GM21528 (cell line): ENCODE data around the gene TCEAL6.
"Not testable (repeated sequence)": the region's sequence is repeated elsewhere in the genome, so short reads cannot be mapped to it uniquely, and the experiment has no call there.

Source experiments
- ATAC-seq: cut with Tn5 transposase; IDR thresholded peaks from one replicate; pipeline ENCODE4 v1.9.1; 2021; ENCODE audit warnings: mild to moderate bottlenecking, moderate library complexity; ENCODE audit not compliant: unreplicated experiment, low FRiP score

TCEAL6 gene

DNA sequence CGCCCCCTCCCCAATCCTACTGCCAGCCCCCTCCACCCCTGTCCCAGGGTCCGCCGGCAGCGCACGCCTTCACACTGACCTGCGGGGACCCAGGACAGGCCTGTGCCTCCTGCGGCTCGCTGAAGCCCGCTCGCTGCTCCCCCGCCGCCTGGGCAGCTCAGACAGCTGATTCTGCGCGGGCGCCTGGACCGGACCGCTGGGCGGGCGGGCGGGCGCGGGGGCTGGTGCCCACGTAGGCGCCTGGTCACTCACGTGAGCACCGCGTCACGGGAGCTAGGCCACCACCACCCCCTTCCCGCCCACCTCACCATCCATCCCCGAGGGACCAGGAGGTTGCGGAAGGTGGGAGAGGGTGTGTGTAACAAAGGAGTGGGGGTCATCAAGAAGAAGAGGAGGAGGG lies at the start of gene TCEAL6:
TCEAL6 (minus strand) TSS at position 208 of the 400 bp plus-strand sequence.
- not testable (repeated sequence) for ATAC-seq

DNA sequence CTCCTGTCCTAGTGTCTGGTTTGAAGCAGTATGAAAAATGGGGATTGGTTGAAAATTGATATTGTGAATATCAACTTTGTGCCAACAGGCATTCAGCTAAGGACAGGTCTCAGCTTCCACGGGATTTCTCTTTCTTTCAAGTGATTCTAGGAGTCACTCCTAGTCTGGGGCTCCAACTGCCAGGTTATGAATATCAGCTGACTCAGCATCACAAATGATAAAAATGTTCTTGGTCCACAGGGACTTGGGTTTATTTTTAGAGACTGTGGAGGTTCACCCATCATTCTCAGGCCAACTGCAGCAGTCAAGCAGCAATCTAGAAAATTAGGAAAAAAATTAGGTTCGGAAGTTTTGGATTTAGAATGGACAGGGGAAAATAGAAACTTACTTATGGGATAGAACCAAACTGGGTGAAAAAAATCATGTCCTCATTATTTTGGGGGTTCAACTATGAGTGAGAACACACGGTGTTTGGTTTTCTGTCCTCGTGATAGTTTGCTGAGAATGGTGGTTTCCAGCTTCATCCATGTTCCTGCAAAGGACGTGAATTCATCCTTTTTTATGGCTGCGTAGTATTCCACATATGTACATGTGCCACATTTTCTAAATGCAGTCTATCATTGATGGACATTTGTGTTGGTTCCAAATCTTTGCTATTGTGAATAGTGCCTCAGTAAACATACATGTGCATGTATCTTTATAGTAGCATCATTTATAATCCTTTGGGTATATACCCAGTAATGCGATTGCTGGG lies 43.9 kb upstream of the TCEAL6 start:
- ATAC-seq, result no peak

DNA sequence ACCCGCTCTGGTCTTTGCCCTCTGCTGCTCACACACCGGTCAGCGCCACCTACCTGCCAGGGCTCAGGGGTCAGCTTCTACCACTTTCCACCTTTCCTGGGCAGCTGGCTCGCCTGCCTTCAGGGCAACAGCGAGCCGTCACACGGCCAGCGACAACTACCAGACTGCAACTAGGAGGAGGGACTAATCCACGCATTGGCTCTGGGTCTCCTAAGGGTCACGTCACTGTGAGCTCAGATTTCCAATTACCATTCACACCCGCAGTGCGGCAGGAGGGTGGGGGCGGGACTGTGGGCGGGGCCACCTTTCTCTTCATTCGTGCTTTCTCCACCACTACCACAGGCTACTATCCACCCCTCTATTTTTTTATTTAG lies 13.5 kb upstream of the TCEAL6 start, which contains the start of gene BEX5:
BEX5 (minus strand) TSS at position 172 of the 374 bp plus-strand sequence. CDS start 1,712 bp downstream, outside the sequence.
- no peak for ATAC-seq

DNA sequence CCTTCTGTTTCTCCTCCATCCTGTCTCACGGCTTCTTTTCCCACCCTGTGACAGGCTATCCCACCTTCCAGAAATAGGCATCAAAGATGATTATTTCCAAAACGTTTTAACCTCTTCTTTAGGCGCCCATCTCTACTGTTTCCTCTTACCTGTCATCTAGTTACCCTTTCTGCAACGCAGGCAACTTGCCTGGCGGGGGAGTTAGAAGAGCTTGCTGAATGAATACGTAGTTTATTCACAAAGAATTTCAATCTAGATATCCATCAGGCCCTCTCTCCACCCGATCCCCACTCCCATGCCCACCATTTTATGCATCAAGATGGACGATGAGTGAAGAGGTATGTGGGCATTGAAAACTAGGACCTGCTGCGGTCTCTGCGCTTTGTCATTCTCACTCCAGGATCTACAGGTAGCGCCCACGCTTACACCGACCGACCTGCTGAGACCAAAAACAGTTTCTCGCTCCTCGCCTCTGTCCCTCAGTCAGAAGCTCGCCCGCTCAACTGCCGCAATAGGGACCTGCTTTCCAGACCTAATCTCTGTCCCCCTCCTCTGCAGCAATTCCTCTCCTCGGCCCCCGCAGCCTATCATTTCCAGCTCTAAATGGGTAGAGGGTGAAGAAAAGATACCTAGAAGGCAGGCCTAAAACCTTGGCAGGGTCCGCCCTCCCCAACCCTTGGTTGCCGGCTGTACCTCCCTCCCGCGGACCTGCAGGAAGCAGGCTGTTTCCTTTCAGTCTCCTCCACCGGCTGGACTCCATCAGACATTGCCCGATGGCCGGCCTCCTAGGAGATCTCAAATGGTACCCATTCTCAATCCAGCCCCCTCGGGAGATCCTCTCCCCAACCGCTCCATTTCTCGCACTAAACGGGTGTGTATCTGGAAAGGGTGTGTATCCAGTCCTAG lies 12.9 kb upstream of the TCEAL6 start:
- ATAC-seq, result no peak

DNA sequence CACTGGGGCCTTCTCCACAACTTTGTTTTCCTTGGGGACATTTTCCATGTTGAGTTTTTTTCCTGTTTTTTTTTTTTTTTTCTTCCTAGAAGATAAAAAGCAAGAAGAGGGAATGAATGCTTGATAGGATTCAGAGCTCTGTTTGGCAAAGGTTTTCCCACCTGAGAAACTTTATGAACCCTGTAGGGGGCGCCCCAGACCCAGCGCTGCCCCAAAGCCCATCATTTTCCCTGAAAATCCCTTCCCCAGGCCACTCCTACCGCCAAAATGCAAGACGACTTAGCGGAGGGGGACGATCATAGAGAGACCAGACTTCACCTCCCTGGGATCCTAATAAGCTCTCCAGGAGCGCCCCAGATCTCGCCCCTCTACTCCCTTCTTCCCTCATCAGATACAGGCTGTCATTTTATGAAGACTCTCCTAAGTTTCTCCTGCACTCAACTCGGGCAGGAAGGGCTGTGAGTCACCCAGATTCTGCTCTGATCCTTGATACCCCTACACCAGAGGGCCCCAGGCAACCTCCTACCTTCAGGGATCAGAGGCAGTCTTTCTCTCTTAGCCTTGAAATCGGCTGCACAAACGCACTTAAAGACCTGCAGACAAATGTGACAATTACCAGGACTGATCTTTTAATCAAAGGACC lies 12.1 kb upstream of the TCEAL6 start:
- no peak for ATAC-seq

DNA sequence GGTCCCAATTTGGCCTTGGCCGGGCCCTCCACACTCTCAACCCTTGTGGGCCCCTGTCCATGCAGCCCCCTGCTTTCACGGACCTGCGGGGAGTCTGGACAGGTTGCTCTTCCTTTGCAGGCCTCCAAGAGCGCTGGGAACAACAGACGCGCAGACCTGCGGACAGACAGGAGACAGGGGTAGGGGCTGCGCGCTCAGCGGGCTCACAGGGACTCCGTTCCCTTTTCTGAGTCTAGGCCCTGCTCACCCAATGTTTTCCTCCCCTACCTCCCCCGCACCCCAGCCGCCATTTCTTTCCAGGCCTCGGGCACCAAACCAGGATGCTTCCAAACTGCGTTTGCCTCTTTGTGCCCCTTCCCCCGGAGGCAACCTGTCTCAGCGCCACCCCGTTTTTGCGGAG lies 650 bp downstream of the TCEAL6 start:
- ATAC-seq, result not testable (repeated sequence)

DNA sequence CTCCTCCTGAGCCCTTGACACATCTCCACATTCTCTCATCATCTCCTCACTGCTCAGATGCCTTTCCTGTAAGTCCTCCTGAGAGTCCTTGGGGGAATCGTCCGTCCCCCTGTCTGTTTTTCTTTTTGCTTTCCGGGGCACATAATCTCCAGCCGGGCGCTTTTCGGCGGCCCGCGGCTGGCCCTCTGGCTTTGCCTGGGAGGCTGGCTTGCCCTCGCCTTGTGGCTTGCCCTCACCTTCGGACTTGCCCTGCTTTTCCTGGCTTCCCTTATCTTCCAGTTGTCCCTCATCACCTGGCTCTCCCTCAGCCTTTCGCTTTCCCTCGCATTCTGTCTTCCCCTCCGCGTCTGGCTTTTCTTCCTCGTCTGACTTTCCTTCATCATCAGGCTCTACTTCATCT lies 1.4 kb downstream of the TCEAL6 start:
- ATAC-seq, result not testable (repeated sequence)

DNA sequence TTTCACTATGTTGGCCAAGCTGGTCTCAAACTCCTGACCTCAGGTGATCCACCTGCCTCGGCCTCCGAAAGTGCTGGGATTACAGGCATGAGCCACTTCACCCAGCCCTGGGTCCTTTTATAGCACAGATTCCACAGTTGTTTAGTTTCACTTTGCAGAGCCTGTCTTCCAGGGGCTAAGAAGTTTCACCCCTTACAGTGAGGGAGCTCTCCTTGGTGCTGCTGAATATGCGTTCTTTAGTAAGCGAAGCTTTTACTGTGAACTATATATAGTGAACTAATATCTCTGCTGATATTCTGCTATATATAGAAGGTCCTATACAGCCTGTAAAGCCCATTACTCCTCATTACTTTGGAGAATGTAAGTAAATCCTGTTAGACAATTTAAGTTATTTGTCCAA lies 4.2 kb downstream of the TCEAL6 start:
- ATAC-seq, result no peak

DNA sequence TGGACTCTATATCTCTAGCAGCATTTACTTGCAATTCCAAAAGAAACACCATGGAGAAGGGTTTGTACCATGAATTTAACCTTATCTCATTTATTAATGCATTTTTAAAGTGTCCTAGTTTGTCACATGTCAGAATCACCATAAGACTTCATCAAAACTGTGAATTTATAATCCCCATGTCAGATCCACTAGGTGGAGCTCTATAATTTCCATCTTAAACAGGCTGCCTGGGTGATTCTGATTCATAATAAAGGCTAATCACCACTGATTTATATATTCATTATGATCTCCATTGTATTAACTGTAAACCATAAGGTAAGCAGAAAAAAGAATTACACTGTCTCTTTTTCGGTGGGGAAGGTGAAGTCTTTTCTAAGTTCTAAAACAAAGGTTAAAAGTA lies 12.8 kb downstream of the TCEAL6 start:
- no peak for ATAC-seq

DNA sequence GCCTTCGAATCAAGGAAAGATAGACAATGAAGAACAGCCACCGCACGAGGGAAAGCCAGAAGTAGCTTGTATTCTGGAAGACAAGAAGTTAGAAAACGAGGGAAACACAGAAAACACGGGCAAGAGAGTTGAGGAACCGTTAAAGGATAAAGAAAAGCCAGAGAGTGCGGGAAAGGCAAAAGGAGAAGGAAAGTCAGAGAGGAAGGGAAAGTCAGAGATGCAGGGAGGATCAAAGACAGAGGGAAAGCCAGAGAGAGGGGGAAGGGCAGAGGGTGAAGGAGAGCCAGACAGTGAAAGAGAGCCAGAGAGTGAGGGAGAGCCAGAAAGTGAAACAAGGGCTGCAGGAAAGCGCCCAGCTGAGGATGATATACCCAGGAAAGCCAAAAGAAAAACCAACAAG lies 15.4 kb downstream of the TCEAL6 start:
- no peak for ATAC-seq

DNA sequence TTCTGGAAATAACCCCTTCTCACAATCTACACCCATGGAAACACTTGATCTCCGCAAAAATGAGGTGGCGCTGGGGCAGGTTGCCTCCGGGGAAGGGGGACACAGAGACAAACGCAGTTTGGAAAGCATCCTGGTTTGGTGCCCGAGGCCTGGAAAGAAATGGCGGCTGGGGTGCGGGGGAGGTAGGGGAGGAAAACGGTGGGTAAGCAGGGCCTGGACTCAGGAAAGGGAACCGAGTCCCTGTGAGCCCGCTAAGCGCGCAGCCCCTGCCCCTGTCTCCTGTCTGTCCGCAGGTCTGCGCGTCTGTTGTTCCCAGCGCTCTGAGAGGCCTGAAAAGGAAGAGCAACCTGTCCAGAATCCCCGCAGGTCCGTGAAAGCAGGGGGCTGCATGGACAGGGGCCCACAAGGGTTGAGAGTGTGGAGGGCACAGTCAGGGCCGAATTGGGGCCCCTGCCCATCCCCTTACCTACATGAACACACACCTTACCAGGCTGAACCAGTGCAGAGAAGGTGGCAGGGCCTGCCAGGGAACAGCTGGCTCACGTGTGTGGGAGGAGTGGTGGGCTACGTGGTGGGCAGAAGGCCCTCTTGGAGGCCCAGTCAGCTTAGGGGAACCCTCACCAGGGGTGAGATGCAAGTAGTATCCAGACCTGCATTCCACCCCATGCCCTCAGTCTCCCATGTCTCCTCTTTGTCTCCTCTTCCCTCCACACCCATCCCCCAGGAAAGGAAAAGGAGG lies 16.0 kb downstream of the TCEAL6 start:
- not testable (repeated sequence) for ATAC-seq

DNA sequence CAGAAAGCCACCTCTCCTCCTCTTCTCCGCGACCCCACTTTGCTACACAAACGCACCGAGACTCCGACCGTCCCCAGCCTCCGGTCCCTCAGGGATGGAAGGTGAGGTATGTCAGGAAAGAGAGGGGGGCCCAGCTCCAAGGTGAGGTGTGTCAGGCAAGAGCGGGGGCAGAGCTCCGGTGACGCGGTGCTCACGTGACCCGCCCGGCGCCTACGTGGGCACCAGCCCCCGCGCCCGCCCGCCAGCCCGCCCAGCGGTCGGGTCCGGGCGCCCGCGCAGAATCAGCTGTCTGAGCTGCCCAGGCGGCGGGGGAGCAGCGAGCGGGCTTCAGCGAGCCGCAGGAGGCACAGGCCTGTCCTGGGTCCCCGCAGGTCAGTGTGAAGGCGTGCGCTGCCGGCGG lies 16.8 kb downstream of the TCEAL6 start, which contains the start of gene TCEAL2:
TCEAL2 (plus strand) TSS at position 244 of the 400 bp plus-strand sequence. CDS start 1,152 bp downstream, outside the sequence.
- ATAC-seq, result not testable (repeated sequence)

DNA sequence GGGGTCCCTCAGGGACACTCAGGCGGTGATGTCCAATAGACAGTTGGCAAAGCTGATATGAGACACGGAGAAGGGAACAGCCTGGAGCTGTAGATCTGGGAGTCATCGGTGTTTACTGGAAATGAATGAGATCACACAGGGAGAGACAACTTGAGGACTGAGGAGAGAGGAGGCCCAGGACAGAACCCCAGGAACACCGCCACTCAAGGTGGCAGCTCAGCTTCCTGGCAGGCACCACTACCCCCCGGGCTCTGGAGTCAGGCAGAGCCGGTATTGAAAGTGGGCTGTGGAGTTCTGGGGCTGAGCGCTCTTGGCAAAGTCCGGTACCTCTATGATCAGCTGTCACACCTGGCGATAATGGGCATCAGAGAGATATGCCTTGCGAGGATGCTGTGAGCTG lies 17.3 kb downstream of the TCEAL6 start:
- not testable (repeated sequence) for ATAC-seq

DNA sequence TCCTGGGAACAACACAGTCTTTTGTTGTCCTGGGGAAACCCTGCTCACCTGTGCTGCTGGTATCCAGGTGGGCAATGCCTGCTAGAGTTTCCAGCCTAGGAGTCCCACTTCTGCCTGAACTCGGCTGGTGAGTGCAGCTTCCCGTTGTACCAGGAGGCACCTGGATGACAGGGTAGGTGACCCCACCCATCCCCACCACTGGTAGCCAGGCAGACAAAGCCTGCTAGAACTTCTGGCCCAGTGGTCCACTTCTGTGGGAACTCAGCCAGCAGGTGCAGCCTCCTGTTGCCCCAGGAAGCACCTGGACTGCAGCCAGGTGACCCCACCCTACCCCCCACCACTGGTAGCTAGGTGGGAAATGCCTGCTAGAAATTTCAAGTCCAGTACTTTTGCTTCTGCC lies 26.5 kb downstream of the TCEAL6 start:
- ATAC-seq, result no peak

DNA sequence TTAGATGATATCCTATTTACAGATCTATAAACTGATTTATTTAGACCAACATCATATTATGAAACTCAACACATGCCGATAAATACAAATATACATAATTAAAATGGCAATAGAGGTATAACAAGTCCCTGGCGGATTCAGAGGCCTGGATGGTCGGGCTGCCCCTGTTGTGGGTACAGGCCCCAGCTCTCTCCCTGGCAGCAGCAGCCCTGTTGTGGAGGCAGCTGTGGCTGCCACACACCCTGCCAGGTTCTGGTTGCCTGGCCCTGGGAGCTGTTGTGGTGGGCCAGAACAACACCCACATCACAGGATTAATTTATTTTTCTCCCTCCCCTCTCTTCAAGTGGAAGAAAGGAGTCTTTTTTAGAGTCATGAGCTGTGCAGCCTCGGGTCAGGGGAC lies 28.9 kb downstream of the TCEAL6 start:
- no peak for ATAC-seq
